ENCODE results near the gene PRKRA. TPM values are rescaled to one million over a fixed set of nuclear protein-coding genes. Genes with fewer than 3 reads are reported as not detected.

PRKRA gene
- total and polyA plus RNA-seq, 2 of the 13 experiments (the other 11 are each of a cell fraction or from before 2014, with no cell fraction given), result 53.1 to 74.7 TPM

DNA sequence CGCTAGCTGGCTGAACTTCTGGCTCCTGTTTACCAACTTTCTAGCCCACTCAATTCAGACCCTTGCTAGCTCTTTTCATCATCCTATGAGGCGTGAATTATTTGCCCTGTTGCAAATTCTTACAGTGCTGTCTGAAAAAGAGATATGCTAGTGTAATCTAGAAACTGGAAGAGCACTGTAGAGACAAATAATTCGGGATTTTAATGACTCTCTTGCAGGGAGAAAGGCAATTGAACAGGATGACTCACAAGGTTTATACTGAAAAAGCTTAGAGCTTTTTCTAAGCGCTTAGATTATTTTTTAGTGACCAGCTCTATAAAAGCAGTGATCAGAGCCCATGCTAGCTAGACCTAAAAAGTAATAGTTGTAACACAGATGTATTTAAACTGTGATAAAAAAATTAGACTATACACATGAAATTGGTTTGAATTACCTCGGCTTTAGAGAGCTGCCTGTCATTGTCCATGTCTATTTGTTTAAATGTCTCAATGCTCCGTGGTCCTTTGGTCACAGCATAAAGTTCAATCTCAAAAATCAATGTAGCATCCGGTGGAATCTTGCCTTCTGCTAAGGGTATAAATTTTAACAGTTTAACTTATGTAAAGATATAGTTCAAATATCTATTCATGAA, 18.4 kb upstream of the PRKRA start (continued):
- TF ChIP-seq ZBTB21 (CRISPR knock-in tag; IDR thresholded peaks at IDR 0.05) (no peak), ARNTL (CRISPR knock-in tag; IDR thresholded peaks at IDR 0.05) (no peak), TEAD3 (CRISPR knock-in tag; optimal IDR thresholded peaks at IDR 0.05; ENCODE audit: borderline replicate concordance) (peak; percentile 50), ZNF335 (CRISPR knock-in tag; IDR thresholded peaks at IDR 0.05) (no peak), CENPT (CRISPR knock-in tag; IDR thresholded peaks at IDR 0.05; ENCODE audit: low read depth) (no peak), ZNF484 (CRISPR knock-in tag; IDR thresholded peaks at IDR 0.05; ENCODE audit: borderline replicate concordance, low read depth) (no peak), SP140L (CRISPR knock-in tag; IDR thresholded peaks at IDR 0.05; ENCODE audit: borderline replicate concordance) (no peak), EP300 (IDR thresholded peaks at IDR 0.05; ENCODE audit: low read depth in 2 of 2, low read length in 2 of 2) (peak; percentile 90 to 92), EP300 (CRISPR knock-in tag; IDR thresholded peaks at IDR 0.05; ENCODE audit: borderline replicate concordance) (no peak; the same call in 1 of the 2 replicates), ZNF674 (CRISPR knock-in tag; IDR thresholded peaks at IDR 0.05; ENCODE audit: low read depth) (no peak), PCBP1 (IDR thresholded peaks at IDR 0.05; ENCODE audit: borderline replicate concordance, low read depth, low read length) (no peak), FOXP1 (IDR thresholded peaks at IDR 0.05) (no peak), FOXP1 (CRISPR knock-in tag; IDR thresholded peaks at IDR 0.05) (peak; percentile 53; the same call in 1 of the 2 replicates), FOXO1 (CRISPR knock-in tag; IDR thresholded peaks at IDR 0.05) (peak; percentile 29; the same call in 1 of the 2 replicates), ZNF549 (CRISPR knock-in tag; IDR thresholded peaks at IDR 0.05) (no peak), JUNB (CRISPR knock-in tag; IDR thresholded peaks at IDR 0.05; ENCODE audit: borderline replicate concordance) (no peak), STAT6 (CRISPR knock-in tag; IDR thresholded peaks at IDR 0.05; ENCODE audit: borderline replicate concordance) (no peak)
- TF ChIP-seq, protein P1, sequence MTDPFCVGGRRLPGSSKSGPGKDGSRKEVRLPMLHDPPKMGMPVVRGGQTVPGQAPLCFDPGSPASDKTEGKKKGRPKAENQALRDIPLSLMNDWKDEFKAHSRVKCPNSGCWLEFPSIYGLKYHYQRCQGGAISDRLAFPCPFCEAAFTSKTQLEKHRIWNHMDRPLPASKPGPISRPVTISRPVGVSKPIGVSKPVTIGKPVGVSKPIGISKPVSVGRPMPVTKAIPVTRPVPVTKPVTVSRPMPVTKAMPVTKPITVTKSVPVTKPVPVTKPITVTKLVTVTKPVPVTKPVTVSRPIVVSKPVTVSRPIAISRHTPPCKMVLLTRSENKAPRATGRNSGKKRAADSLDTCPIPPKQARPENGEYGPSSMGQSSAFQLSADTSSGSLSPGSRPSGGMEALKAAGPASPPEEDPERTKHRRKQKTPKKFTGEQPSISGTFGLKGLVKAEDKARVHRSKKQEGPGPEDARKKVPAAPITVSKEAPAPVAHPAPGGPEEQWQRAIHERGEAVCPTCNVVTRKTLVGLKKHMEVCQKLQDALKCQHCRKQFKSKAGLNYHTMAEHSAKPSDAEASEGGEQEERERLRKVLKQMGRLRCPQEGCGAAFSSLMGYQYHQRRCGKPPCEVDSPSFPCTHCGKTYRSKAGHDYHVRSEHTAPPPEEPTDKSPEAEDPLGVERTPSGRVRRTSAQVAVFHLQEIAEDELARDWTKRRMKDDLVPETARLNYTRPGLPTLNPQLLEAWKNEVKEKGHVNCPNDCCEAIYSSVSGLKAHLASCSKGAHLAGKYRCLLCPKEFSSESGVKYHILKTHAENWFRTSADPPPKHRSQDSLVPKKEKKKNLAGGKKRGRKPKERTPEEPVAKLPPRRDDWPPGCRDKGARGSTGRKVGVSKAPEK (CRISPR knock-in tag; IDR thresholded peaks at IDR 0.05; ENCODE audit: borderline replicate concordance), result no peak
- TF ChIP-seq, protein P2, sequence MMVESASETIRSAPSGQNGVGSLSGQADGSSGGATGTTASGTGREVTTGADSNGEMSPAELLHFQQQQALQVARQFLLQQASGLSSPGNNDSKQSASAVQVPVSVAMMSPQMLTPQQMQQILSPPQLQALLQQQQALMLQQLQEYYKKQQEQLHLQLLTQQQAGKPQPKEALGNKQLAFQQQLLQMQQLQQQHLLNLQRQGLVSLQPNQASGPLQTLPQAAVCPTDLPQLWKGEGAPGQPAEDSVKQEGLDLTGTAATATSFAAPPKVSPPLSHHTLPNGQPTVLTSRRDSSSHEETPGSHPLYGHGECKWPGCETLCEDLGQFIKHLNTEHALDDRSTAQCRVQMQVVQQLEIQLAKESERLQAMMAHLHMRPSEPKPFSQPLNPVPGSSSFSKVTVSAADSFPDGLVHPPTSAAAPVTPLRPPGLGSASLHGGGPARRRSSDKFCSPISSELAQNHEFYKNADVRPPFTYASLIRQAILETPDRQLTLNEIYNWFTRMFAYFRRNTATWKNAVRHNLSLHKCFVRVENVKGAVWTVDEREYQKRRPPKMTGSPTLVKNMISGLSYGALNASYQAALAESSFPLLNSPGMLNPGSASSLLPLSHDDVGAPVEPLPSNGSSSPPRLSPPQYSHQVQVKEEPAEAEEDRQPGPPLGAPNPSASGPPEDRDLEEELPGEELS (CRISPR knock-in tag; IDR thresholded peaks at IDR 0.05), result peak; percentile 12; the same call in 1 of the 2 replicates
- TF ChIP-seq, protein P3, sequence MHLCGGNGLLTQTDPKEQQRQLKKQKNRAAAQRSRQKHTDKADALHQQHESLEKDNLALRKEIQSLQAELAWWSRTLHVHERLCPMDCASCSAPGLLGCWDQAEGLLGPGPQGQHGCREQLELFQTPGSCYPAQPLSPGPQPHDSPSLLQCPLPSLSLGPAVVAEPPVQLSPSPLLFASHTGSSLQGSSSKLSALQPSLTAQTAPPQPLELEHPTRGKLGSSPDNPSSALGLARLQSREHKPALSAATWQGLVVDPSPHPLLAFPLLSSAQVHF (CRISPR knock-in tag; IDR thresholded peaks at IDR 0.05), result no peak
